Progenitor cell of endocrine pancreas (in vitro differentiated cells): ENCODE data around the gene PDS5B. TPM values are rescaled to one million over a fixed set of nuclear protein-coding genes. Genes with fewer than 3 reads are reported as not detected.
"Not testable (repeated sequence)": the region's sequence is repeated elsewhere in the genome, so short reads cannot be mapped to it uniquely, and the experiment has no call there.

Source experiments
- DNase-seq: peaks from one replicate; pipeline ENCODE4 v3.0.0; 2021; ENCODE audit warnings: low spot score; ENCODE audit not compliant: unreplicated experiment
- H3K27ac Mint-ChIP-seq: 2 replicates; pipeline ENCODE4 v1.8.0; 2021; ENCODE audit warnings: mild to moderate bottlenecking, moderate library complexity, mixed read lengths
- H3K27me3 Mint-ChIP-seq: 2 replicates; pipeline ENCODE4 v1.8.0; 2021; ENCODE audit warnings: mixed read lengths
- H3K36me3 Mint-ChIP-seq: 2 replicates; pipeline ENCODE4 v1.8.0; 2022; ENCODE audit warnings: mixed read lengths; ENCODE audit not compliant: insufficient read depth
- H3K4me1 Mint-ChIP-seq: 2 replicates; pipeline ENCODE4 v1.8.0; 2021; ENCODE audit warnings: low read depth, mixed read lengths
- H3K4me3 Mint-ChIP-seq: 2 replicates; pipeline ENCODE4 v1.8.0; 2021; ENCODE audit warnings: low read depth, mild to moderate bottlenecking, moderate library complexity, mixed read lengths
- H3K9me3 Mint-ChIP-seq: 2 replicates; pipeline ENCODE4 v1.8.0; 2021; ENCODE audit warnings: low read depth, mixed read lengths
- total RNA-seq: library from RNA; stranded (reverse); gene quantifications from 2 replicates; pipeline ENCODE4 v1.2.1, GENCODE V29; 2021
- TF ChIP-seq, protein P1 (sequence below): fragments of 200-600 bp; sonication (generic); IDR thresholded peaks from one replicate; pipeline ENCODE4 v1.5.0; 2021; ENCODE audit warnings: antibody characterized with exemption, mild to moderate bottlenecking; ENCODE audit not compliant: unreplicated experiment

Gene PDS5B
- total RNA-seq, 1 donor from 2014 or later = 64.4 TPM

DNA sequence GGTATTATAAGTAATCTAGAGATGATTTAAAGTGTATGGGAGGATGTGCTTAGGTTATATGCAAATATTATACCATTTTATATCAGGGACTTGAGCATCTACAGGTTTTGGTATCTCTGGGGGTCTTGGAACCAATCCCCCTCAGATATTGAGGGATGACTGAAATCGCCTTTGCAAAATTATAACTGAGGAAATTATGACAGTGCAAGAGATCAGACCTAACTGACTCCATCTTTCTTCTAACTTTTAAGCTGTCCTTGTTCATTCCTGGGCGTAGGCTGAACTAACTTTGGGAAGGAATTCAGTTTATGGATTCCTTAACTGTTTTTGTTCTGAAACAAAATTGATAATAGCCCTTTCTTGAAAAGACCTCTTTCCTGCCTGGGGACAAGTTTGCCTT, 239.2 kb downstream of the PDS5B start:
- Mint-ChIP-seq H3K4me1 (peaks cover 10% of the 10 kb centered on the region), H3K4me3 (no peak overlapping the region), H3K27ac (no peak overlapping the region), H3K9me3 (no peaks in the 10 kb centered on the region), H3K36me3 (no peaks in the 10 kb centered on the region), H3K27me3 (no peaks in the 10 kb centered on the region)
- no peak for DNase-seq
- TF ChIP-seq, protein P1, sequence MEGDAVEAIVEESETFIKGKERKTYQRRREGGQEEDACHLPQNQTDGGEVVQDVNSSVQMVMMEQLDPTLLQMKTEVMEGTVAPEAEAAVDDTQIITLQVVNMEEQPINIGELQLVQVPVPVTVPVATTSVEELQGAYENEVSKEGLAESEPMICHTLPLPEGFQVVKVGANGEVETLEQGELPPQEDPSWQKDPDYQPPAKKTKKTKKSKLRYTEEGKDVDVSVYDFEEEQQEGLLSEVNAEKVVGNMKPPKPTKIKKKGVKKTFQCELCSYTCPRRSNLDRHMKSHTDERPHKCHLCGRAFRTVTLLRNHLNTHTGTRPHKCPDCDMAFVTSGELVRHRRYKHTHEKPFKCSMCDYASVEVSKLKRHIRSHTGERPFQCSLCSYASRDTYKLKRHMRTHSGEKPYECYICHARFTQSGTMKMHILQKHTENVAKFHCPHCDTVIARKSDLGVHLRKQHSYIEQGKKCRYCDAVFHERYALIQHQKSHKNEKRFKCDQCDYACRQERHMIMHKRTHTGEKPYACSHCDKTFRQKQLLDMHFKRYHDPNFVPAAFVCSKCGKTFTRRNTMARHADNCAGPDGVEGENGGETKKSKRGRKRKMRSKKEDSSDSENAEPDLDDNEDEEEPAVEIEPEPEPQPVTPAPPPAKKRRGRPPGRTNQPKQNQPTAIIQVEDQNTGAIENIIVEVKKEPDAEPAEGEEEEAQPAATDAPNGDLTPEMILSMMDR = no peak

DNA sequence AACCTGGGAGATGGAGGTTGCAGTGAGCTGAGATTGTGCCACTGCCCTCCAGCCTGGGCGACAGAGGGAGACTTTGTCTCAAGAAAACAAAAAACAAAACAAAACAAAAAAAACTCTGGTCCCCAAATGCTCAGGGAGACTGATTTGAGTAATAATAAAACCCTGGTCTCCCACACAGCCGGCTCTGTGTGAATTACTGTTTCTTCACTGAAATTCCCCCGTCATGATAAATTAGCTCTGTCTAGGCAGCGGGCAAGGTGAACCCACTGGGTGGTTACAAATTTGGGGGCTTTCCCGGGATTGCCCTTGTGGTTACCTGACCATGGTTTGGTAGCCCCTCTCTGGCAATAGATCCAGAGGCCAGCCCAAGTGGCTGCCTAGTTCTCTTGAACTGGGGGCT, 240.1 kb downstream of the PDS5B start:
- H3K4me3 Mint-ChIP-seq, H3K27me3 Mint-ChIP-seq, H3K27ac Mint-ChIP-seq, H3K36me3 Mint-ChIP-seq, H3K9me3 Mint-ChIP-seq, DNase-seq: not testable (repeated sequence)
- H3K4me1 Mint-ChIP-seq = peaks cover 10% of the 10 kb centered on the region

Other genes with a start within 250 kb of the PDS5B start
- gene N4BP2L1, start 158.3 kb upstream of the PDS5B start, total RNA-seq = 15.9 and 20.0 TPM in 2 replicates
- gene N4BP2L2, start 47.7 kb upstream of the PDS5B start, total RNA-seq = 155 TPM in 2 replicates